HepG2 (cell line): ENCODE measurements around the gene WDR54. TPM values are rescaled to one million over a fixed set of nuclear protein-coding genes. Genes with fewer than 3 reads are reported as not detected.

ENCODE experiments used
- CBX1 ChIP-seq: IDR thresholded peaks from one replicate; pipeline ENCODE4 v1.6.1; 2016; ENCODE audit warnings: antibody characterized with exemption, low read depth
- CCAR2 ChIP-seq: fragments of 200-400 bp; formaldehyde crosslinking; optimal IDR thresholded peaks from 2 replicates; pipeline ENCODE3; 2018; ENCODE audit warnings: low read depth, mild to moderate bottlenecking, low read length, moderate library complexity
- ETV6 ChIP-seq: sonication (generic); formaldehyde crosslinking; conservative IDR thresholded peaks from 2 replicates; pipeline ENCODE4 v1.4.0; 2020; ENCODE audit warnings: missing genetic modification reagents
- FOXA3 ChIP-seq: IDR thresholded peaks from 2 replicates; pipeline ENCODE4 v1.6.1; 2016; ENCODE audit warnings: missing genetic modification reagents, missing compliant biosample characterization
- GPBP1L1 ChIP-seq: sonication (generic); formaldehyde crosslinking; IDR thresholded peaks from 2 replicates; pipeline ENCODE4 v1.5.0; 2020; ENCODE audit warnings: mild to moderate bottlenecking, missing genetic modification reagents
- MTF2 ChIP-seq: sonication (generic); formaldehyde crosslinking; IDR thresholded peaks from 2 replicates; pipeline ENCODE4 v1.5.0; 2020; ENCODE audit warnings: missing genetic modification reagents, borderline replicate concordance
- NFIC ChIP-seq: IDR thresholded peaks from 2 replicates; pipeline ENCODE4 v1.6.1; 2012; ENCODE audit warnings: mild to moderate bottlenecking, low read length, inconsistent platforms
- SKI ChIP-seq: fragments of 450-650 bp; IDR thresholded peaks from one replicate; pipeline ENCODE4 v1.6.1; 2018; ENCODE audit warnings: mild to moderate bottlenecking; ENCODE audit not compliant: partially characterized antibody
- SP2 ChIP-seq: sonication (generic); formaldehyde crosslinking; IDR thresholded peaks from 2 replicates; pipeline ENCODE4 v1.5.1; 2020; ENCODE audit warnings: mild to moderate bottlenecking, missing genetic modification reagents
- TEAD2 ChIP-seq: sonication (generic); formaldehyde crosslinking; IDR thresholded peaks from 2 replicates; pipeline ENCODE4 v1.9.0; 2021; ENCODE audit warnings: missing genetic modification reagents
- ZBTB7A ChIP-seq: sonication (generic); formaldehyde crosslinking; IDR thresholded peaks from 2 replicates; pipeline ENCODE4 v1.8.0; 2022; ENCODE audit warnings: mild to moderate bottlenecking, missing genetic modification reagents
- ZMYM4 ChIP-seq: sonication (generic); formaldehyde crosslinking; IDR thresholded peaks from 2 replicates; pipeline ENCODE4 v1.8.1; 2023; ENCODE audit warnings: mild to moderate bottlenecking, missing genetic modification reagents
- ZNF33B ChIP-seq: sonication (generic); formaldehyde crosslinking; IDR thresholded peaks from 2 replicates; pipeline ENCODE4 v1.5.1; 2020; ENCODE audit warnings: mild to moderate bottlenecking, missing genetic modification reagents
- ZNF430 ChIP-seq: sonication (generic); formaldehyde crosslinking; IDR thresholded peaks from 2 replicates; pipeline ENCODE4 v1.9.0; 2021; ENCODE audit warnings: mild to moderate bottlenecking, missing genetic modification reagents
- ZNF513 ChIP-seq: sonication (generic); formaldehyde crosslinking; conservative IDR thresholded peaks from 2 replicates; pipeline ENCODE4 v1.5.0; 2020; ENCODE audit warnings: missing genetic modification reagents
- ZNF530 ChIP-seq: sonication (generic); formaldehyde crosslinking; IDR thresholded peaks from 2 replicates; pipeline ENCODE4 v1.5.0; 2020; ENCODE audit warnings: low read depth, mild to moderate bottlenecking, missing genetic modification reagents
- ZSCAN30 ChIP-seq: sonication (generic); formaldehyde crosslinking; IDR thresholded peaks from 2 replicates; pipeline ENCODE4 v1.5.0; 2020; ENCODE audit warnings: mild to moderate bottlenecking, missing genetic modification reagents
- polyA plus RNA-seq, 8 experiments: library from polyadenylated mRNA; depleted of rRNA in 3 of 8; stranded (reverse) in 7 of 8; unstranded in 1 of 8; fragments of >200 nt; fragmentation: Illumina TruSeq in 4 of 8; extraction: Trizol in 4 of 8; gene quantifications; 2 replicates each; pipeline versions ENCODE4 v1.2.1 to v1.2.3, GENCODE V29; 2011 to 2016; ENCODE audit warnings: low read depth in 4 of 8, missing spikeins in 1 of 8, mixed read lengths in 1 of 8; ENCODE audit not compliant: insufficient read depth in 1 of 8
- total RNA-seq, 5 experiments: library from RNA; depleted of rRNA; stranded (reverse); fragments of >200 nt; fragmentation: Illumina TruSeq; extraction: Trizol; gene quantifications; 2 replicates each; pipeline ENCODE4 v1.2.3, GENCODE V29; 2016; ENCODE audit warnings: low read depth in 1 of 5
- TF ChIP-seq, protein P1 (sequence below): sonication (generic); formaldehyde crosslinking; IDR thresholded peaks from 2 replicates; pipeline ENCODE4 v1.8.0; 2023; ENCODE audit warnings: mild to moderate bottlenecking, missing genetic modification reagents
- TF ChIP-seq, protein P2 (sequence below): sonication (generic); formaldehyde crosslinking; conservative IDR thresholded peaks from 2 replicates; pipeline ENCODE4 v1.4.0; 2020; ENCODE audit warnings: missing genetic modification reagents
- TF ChIP-seq, protein P3 (sequence below): sonication (generic); formaldehyde crosslinking; IDR thresholded peaks from 2 replicates; pipeline ENCODE4 v1.4.0; 2020; ENCODE audit warnings: missing genetic modification reagents; ENCODE audit errors: not compliant biosample characterization
- TF ChIP-seq, protein P4 (sequence below): sonication (generic); formaldehyde crosslinking; IDR thresholded peaks from 2 replicates; pipeline ENCODE4 v1.4.0; 2020; ENCODE audit warnings: missing genetic modification reagents, borderline replicate concordance

WDR54 gene
- total and polyA plus RNA-seq, 2 of the 13 experiments (the other 11 are each of a cell fraction or from before 2014, with no cell fraction given), result 2.0 to 17.3 TPM

DNA sequence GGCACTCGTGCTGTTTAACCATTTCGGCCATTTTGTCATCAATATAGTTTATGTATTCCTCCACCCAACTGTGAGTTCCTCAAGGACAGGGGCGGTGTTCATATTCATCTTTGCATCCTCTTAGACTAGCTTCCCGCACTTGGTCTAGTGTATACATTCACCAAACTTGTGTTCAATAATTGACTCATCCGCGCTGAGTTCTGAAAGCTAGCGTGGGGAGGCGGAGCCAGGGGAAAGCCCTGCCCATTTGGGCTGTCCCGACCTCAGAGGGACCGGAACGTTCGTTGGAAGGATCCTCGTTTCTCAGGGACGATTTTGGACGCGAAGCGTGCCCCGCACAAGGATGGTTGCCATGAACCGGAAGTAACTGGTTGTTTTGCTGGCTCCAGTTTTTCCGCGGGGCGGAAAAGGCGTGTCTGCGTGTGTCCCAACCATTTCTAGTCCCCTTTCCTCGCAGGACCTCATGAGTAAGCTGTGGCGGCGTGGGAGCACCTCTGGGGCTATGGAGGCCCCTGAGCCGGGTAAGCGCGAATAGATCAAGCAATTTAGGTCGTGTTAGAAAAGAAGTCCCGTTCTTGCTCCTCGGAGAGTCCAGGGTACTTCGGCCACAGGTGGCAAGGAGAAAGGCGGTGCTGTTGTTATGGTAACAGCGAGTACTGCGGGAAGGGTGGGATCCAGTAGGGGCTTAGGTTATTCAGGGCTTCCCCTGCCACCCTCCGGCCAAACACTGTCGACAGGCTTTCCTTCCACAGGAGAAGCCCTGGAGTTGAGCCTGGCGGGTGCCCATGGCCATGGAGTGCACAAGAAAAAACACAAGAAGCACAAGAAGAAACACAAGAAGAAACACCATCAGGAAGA lies 33.4 kb downstream of the WDR54 start, which contains the start of gene INO80B (continued):
- TF ChIP-seq GPBP1L1 (no peak), ZMYM4 (peak; percentile 89), ETV6 (CRISPR knock-in tag) (peak; percentile 94), SP2 (CRISPR knock-in tag) (peak; percentile 82), FOXA3 (peak; percentile 85), ZNF430 (CRISPR knock-in tag) (peak; percentile 92), CCAR2 (peak; percentile 81), SKI (peak; percentile 87), ZSCAN30 (CRISPR knock-in tag) (0 out of 2 replicates have a peak, but pooled peaks have one; percentile 76), NFIC (peak; percentile 60; the same call in 1 of the 2 replicates), CBX1 (peak; percentile 99), ZNF513 (CRISPR knock-in tag) (no peak), TEAD2 (CRISPR knock-in tag) (no peak), MTF2 (no peak), ZBTB7A (no peak; the same call in 1 of the 2 replicates), ZNF33B (CRISPR knock-in tag) (peak; percentile 81), ZNF530 (no peak)
- TF ChIP-seq, protein P1, sequence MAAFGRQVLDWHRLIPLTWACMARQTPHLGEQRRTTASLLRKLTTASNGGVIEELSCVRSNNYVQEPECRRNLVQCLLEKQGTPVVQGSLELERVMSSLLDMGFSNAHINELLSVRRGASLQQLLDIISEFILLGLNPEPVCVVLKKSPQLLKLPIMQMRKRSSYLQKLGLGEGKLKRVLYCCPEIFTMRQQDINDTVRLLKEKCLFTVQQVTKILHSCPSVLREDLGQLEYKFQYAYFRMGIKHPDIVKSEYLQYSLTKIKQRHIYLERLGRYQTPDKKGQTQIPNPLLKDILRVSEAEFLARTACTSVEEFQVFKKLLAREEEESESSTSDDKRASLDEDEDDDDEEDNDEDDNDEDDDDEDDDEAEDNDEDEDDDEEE (CRISPR knock-in tag), result peak; percentile 92; the same call in 1 of the 2 replicates
- TF ChIP-seq, protein P2, sequence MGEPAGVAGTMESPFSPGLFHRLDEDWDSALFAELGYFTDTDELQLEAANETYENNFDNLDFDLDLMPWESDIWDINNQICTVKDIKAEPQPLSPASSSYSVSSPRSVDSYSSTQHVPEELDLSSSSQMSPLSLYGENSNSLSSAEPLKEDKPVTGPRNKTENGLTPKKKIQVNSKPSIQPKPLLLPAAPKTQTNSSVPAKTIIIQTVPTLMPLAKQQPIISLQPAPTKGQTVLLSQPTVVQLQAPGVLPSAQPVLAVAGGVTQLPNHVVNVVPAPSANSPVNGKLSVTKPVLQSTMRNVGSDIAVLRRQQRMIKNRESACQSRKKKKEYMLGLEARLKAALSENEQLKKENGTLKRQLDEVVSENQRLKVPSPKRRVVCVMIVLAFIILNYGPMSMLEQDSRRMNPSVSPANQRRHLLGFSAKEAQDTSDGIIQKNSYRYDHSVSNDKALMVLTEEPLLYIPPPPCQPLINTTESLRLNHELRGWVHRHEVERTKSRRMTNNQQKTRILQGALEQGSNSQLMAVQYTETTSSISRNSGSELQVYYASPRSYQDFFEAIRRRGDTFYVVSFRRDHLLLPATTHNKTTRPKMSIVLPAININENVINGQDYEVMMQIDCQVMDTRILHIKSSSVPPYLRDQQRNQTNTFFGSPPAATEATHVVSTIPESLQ (CRISPR knock-in tag), result peak; percentile 86
- TF ChIP-seq, protein P3, sequence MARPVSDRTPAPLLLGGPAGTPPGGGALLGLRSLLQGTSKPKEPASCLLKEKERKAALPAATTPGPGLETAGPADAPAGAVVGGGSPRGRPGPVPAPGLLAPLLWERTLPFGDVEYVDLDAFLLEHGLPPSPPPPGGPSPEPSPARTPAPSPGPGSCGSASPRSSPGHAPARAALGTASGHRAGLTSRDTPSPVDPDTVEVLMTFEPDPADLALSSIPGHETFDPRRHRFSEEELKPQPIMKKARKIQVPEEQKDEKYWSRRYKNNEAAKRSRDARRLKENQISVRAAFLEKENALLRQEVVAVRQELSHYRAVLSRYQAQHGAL (CRISPR knock-in tag), result no peak
- TF ChIP-seq, protein P4, sequence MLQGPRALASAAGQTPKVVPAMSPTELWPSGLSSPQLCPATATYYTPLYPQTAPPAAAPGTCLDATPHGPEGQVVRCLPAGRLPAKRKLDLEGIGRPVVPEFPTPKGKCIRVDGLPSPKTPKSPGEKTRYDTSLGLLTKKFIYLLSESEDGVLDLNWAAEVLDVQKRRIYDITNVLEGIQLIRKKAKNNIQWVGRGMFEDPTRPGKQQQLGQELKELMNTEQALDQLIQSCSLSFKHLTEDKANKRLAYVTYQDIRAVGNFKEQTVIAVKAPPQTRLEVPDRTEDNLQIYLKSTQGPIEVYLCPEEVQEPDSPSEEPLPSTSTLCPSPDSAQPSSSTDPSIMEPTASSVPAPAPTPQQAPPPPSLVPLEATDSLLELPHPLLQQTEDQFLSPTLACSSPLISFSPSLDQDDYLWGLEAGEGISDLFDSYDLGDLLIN, result no peak
